IPS-11a (cell line): ENCODE results near the gene TNS1.

Experiments used
- H3K4me3 ChIP-seq: one replicate; pipeline ENCODE4 v1.5.1; 2013; ENCODE audit warnings: low read depth, low read length, control low read depth

The TNS1 gene

GRCh38 chr2:217836901-217837491 is 165.8 kb downstream of the TNS1 start:
- H3K4me3 ChIP-seq: no peak overlapping the region

DNA sequence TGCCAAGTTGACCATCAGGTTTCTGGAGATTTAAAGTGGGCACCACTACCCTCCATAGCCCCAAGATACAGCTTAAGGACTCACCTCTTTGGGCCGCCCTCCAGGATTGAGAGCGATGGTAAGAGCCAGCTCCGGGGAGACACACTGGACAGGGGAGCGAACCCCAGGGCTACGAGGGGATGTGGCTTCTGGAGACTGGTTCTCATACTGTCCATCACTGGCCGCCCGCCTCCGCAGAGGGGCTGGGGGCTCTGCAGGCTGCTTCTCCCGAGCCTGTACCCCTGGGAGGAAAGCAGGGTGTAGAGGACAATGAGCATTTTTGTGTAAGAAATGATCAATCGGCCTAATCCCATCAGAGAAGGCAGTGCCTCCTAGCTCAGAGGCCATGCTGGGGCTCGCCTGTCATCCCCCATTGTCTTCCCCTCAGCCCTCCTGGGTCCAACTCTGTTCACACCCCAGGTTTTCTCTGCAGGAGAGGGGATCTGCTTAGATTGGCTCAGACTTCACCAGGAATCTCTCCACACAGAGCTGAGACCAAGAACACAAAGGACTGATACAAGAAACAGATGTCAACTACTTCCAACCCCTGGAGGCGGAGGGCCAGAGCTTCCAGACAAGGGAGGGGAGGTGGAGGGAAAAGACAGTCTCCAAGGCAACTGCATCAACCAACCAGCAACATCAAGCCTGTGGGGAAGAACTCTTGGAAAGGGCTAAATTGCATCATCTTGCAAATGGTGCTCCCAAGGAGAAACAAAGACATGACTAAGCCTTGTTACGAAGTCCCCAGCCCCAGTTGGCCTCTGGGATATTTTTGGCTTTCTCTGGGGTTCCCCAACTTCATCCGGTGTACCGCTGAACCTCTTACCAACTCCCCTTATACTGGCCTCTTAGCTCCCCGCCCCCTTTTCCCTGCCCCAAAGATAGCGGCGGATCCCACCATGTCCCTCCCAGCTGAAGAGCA is 166.6 kb downstream of the TNS1 start:
- H3K4me3 ChIP-seq: no peak overlapping the region

GRCh38 chr2:217834744-217835513 is 167.9 kb downstream of the TNS1 start:
- no peak overlapping the region for H3K4me3 ChIP-seq

DNA sequence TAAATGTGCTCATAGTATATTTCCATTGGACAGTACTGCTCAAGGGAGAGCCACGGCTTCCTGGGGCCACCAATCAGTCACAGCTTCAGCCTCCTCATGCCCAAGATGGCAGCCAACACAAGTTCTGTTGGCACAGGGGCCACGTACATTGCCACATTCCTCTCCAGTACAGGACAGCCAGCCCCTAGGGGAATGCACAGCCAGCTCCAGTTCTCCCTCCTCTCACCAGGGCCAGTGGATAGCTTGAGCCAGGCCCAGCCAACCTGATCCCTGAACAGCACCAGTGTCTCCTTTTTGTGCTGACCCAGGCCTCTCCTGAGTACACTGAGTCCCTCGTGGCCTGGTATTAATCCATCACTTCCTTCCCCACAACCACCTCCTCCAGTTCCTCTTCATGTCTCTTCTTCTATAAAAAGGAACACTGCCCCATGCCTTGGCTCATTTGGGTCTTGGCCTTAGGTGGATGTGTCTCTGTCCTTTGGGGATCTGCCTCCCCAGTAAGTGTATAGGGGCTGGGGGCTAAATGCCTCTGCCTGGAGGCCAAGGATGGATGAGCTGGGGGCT is 168.7 kb downstream of the TNS1 start:
- H3K4me3 ChIP-seq: no peak overlapping the region

- H3K4me3 ChIP-seq: no peak overlapping the region
Observed at GRCh38 chr2:217833439-217833838, 169.4 kb downstream of the TNS1 start.

DNA sequence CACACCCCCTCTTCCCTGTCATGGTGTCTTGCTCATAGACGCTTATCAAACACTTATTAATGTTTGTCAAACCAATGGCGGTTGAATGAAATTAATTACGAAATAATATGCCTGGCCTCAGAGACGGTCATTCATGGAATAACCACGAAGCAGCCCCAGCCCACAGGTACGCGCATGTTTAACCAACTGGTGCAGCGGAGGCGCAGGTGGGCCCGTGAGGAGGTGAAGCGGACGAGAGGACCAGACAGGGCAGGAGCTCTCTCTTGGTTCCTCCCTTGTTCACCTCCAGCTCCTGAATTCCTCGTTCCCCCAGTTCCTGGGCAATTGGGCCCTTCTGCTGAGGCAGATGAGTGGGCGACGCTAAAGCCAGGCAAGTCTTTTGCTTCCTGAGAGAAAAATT is 169.8 kb downstream of the TNS1 start:
- no peak overlapping the region for H3K4me3 ChIP-seq

- H3K4me3 ChIP-seq: no peak overlapping the region
Observed at GRCh38 chr2:217832115-217832514, 170.7 kb downstream of the TNS1 start.

- no peak overlapping the region for H3K4me3 ChIP-seq
Observed at GRCh38 chr2:217831306-217831705, 171.5 kb downstream of the TNS1 start.

GRCh38 chr2:217830807-217831206 is 172.0 kb downstream of the TNS1 start:
- no peak overlapping the region for H3K4me3 ChIP-seq

DNA sequence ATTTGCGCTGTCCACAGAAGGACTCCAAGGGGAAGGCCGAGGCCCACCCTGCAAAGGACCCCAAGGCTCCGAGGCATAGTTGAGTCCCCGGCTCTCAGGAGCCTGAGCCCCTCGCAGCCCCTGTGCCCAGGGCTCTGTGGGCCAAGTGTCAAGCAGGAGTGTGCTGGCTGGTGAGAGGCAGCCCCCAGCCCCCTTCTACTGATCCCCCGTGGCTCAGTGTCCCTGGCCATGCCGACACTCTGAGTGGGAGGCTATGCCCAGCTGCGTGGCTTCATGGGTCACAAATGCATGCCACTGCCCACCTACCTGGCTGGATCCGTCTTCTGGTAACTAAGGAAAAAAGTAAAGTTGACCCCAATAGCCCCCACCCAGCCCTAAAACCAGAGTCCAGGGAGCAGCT is 172.7 kb downstream of the TNS1 start:
- H3K4me3 ChIP-seq: no peak overlapping the region

DNA sequence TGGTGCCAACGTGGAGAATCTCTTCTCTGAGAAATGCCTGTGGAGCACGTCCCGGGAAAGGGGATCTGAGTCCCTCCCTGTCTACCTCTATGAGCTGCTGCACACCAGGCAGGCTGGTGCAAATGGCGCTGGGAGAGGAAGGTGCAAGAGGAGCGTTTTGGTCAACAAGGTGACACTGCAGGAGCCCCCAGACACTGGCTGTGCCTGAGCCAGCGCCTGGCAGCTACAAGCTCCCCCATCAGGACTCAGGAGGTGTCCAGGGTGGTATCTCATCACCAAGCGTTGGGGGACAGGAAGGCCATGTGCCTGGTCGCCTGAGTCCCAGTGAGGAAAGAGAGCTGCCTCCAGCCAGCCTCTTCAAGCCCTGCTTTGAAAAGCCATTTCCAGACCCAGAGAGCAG is 173.4 kb downstream of the TNS1 start:
- no peak overlapping the region for H3K4me3 ChIP-seq

DNA sequence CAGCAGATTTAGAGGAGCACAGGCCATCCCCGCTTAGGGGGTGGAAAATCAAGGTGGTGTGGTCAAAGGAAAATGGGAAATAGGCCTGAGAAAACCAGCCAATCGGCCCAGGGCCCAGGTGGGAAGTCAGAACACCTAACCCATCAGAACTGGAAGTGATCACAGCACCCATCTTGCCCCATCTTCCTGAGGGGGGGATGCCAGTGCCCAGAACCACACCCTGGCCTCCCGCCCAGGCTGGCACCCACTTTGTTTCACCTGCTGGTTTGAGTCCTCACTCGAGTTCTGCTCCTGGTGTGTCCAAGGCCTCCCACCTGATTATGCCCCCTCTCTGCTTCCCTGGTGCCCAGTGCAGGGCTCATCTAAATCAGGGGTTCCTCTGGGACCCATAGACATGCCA is 174.5 kb downstream of the TNS1 start:
- no peak overlapping the region for H3K4me3 ChIP-seq

DNA sequence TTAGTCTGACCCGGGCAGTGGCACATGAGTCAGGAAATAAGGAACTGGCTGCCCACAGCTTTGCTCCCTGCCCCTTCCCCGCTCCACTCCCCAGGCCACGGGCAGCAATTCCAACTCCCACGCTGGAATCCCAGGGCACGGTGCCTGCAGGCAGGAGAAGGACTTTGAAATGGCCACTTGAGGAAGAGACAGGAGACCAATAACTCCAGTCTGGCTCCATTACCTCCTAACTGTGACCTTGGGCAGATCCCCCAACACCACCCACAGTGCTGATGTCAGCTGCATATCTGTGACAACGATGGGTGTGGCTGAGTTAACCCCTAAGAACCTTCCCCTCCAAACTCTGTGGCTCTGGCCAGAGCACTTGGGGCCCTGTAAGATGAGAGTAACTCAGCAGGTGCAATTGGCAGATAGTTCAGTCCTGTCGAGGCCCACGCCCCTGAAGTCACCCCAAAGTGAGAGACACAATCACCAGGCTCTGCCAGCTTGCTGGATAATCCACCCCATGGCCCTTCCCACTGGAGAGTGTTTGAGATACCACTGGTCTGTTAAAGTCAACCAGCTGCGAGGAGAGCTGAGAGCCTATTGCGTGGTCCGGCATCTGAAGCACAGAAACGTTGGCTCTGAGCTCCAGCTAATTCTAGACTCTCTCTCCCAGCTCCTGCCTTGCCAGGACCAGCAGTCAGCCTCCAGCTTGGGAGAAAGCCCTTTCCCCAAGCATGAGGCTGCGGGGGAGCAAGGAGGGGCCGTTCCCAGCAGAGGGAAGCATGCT is 175.2 kb downstream of the TNS1 start:
- H3K4me3 ChIP-seq: no peak overlapping the region

GRCh38 chr2:217826991-217827390 is 175.8 kb downstream of the TNS1 start:
- no peak overlapping the region for H3K4me3 ChIP-seq

GRCh38 chr2:217826520-217826919 is 176.3 kb downstream of the TNS1 start:
- H3K4me3 ChIP-seq: no peak overlapping the region

- no peak overlapping the region for H3K4me3 ChIP-seq
Observed at GRCh38 chr2:217825469-217826235, 177.1 kb downstream of the TNS1 start.

GRCh38 chr2:217824223-217824622 is 178.6 kb downstream of the TNS1 start:
- no peak overlapping the region for H3K4me3 ChIP-seq

GRCh38 chr2:217823626-217824025 is 179.2 kb downstream of the TNS1 start:
- H3K4me3 ChIP-seq: no peak overlapping the region

- no peak overlapping the region for H3K4me3 ChIP-seq
Observed at GRCh38 chr2:217822296-217823252, 180.2 kb downstream of the TNS1 start.
